GM12875 (cell line): ENCODE measurements around the gene DNAAF2.

Source experiments
- H3K4me3 ChIP-seq: one replicate; pipeline ENCODE4 v1.5.1; 2011; ENCODE audit warnings: low read depth, low read length, control low read depth
- CTCF ChIP-seq: IDR thresholded peaks from 2 replicates; pipeline ENCODE4 v1.5.1; 2011; ENCODE audit warnings: low read depth, mild to moderate bottlenecking, control low read depth, inconsistent platforms, low read length, moderate library complexity, borderline replicate concordance; ENCODE audit not compliant: insufficient read depth

DNAAF2 gene

GRCh38 chr14:49585803-49586672 lies 49.0 kb downstream of the DNAAF2 start, which contains the start of gene RPS29:
TSS of gene RPS29 (minus strand) at chr14:49586380. CDS start at chr14:49586346, 34 bp downstream.
- TF ChIP-seq CTCF = no peak
- peak within 1 kb of the TSS; percentile 86 for H3K4me3 ChIP-seq

- peak overlapping the region; percentile 86 for H3K4me3 ChIP-seq
Measured at GRCh38 chr14:49584981-49585640, 49.9 kb downstream of the DNAAF2 start.

- no peak for TF ChIP-seq CTCF
- peak overlapping the region; percentile 86 for H3K4me3 ChIP-seq
Measured at GRCh38 chr14:49584058-49584457, 51.0 kb downstream of the DNAAF2 start.

- no peak for TF ChIP-seq CTCF
- peak overlapping the region; percentile 86 for H3K4me3 ChIP-seq
Measured at GRCh38 chr14:49583629-49584028, 51.4 kb downstream of the DNAAF2 start.

GRCh38 chr14:49582113-49582977 lies 52.7 kb downstream of the DNAAF2 start:
- no peak overlapping the region for H3K4me3 ChIP-seq
- no peak for TF ChIP-seq CTCF

- H3K4me3 ChIP-seq = no peak overlapping the region
- no peak for TF ChIP-seq CTCF
Measured at GRCh38 chr14:49581209-49582112, 53.6 kb downstream of the DNAAF2 start.

- H3K4me3 ChIP-seq = no peak overlapping the region
- no peak for TF ChIP-seq CTCF
Measured at GRCh38 chr14:49579841-49580240, 55.2 kb downstream of the DNAAF2 start.
